Endothelial cell of umbilical vein (primary cell): ENCODE data around the gene DLGAP1. TPM values are rescaled to one million over a fixed set of nuclear protein-coding genes. Genes with fewer than 3 reads are reported as not detected.

Experiments used
- BruUV-seq: library from RNA; stranded (reverse); fragments of 400-500 nt; replicated peaks from 2 replicates; lab custom pipeline; 2021; lab: Mats Ljungman, UMichigan
- CTCF ChIA-PET: fragments of 300-600, 350-600 bp; sonication (Branson Sonifier 250); formaldehyde crosslinking; loops from one replicate; lab custom pipeline; 2021; ENCODE audit warnings: antibody characterized with exemption, inconsistent platforms; lab: Charles Lee
- POLR2A ChIA-PET: fragments of 300-600, 350-600 bp; sonication (Branson Sonifier 250); formaldehyde crosslinking; loops from one replicate; lab custom pipeline; 2021; ENCODE audit warnings: antibody characterized with exemption, inconsistent platforms; lab: Charles Lee
- DNase-seq: peaks from one replicate; pipeline ENCODE4 v3.0.0-alpha.2; 2011; ENCODE audit warnings: low read depth, low spot score
- FAIRE-seq: peaks from 2 replicates; lab custom pipeline; 2011; peaks lifted over from hg19 to GRCh38; lab: Jason Lieb, UNC
- H2AFZ ChIP-seq: 2 replicates; pipeline ENCODE4 v1.6.0; 2012; ENCODE audit warnings: low read depth, low read length, control low read depth, inconsistent platforms
- H3K27ac ChIP-seq: 2 replicates; pipeline ENCODE4 v1.5.1; 2011; ENCODE audit warnings: low read depth, mild to moderate bottlenecking, control low read depth, low read length, moderate library complexity; ENCODE audit not compliant: insufficient read depth
- H3K27me3 ChIP-seq, 2 experiments: 2 replicates each; pipeline versions ENCODE4 v1.6.0 to v1.6.1; 2011; ENCODE audit warnings: low read length in 2 of 2, mixed read lengths in 1 of 2; ENCODE audit not compliant: control insufficient read depth in 2 of 2, insufficient read depth in 2 of 2
- H3K36me3 ChIP-seq, 2 experiments: 2 replicates in 1 of 2; 3 replicates in 1 of 2; pipeline ENCODE4 v1.5.1; 2011; ENCODE audit warnings: low read length in 2 of 2, mild to moderate bottlenecking in 1 of 2, moderate library complexity in 1 of 2; ENCODE audit not compliant: control insufficient read depth in 2 of 2, insufficient read depth in 2 of 2; ENCODE audit errors: extremely low read depth in 1 of 2
- H3K4me1 ChIP-seq: 3 replicates; pipeline ENCODE4 v1.5.1; 2011; ENCODE audit warnings: mild to moderate bottlenecking, low read length; ENCODE audit not compliant: control insufficient read depth, insufficient read depth; ENCODE audit errors: extremely low read depth
- H3K4me2 ChIP-seq: 2 replicates; pipeline ENCODE4 v1.6.1; 2011; ENCODE audit warnings: low read length, control low read depth, mixed read lengths; ENCODE audit not compliant: insufficient read depth
- H3K4me3 ChIP-seq, 3 experiments: fragments of 200-600 bp in 1 of 3; sonication (generic), shearing (Covaris generic) in 1 of 3; replicated peaks in 1 of 3; 2 replicates each; pipeline ENCODE4 v1.5.1; 2011 to 2016; ENCODE audit warnings: control low read depth in 3 of 3, low read length in 3 of 3, mild to moderate bottlenecking in 2 of 3, inconsistent platforms in 1 of 3, low read depth in 1 of 3, moderate library complexity in 1 of 3; ENCODE audit not compliant: insufficient read depth in 1 of 3
- H3K79me2 ChIP-seq: 2 replicates; pipeline ENCODE4 v1.6.0; 2012; ENCODE audit warnings: low read length, inconsistent platforms; ENCODE audit not compliant: control insufficient read depth, insufficient read depth
- H3K9ac ChIP-seq: replicated peaks from 2 replicates; pipeline ENCODE3; 2011; ENCODE audit warnings: low read length, control low read depth; ENCODE audit not compliant: insufficient read depth; ENCODE audit errors: extremely low read depth
- H3K9me1 ChIP-seq: replicated peaks from 3 replicates; pipeline ENCODE4 v1.6.0; 2011; ENCODE audit warnings: mild to moderate bottlenecking, low read length; ENCODE audit not compliant: control insufficient read depth, insufficient read depth; ENCODE audit errors: extremely low read depth
- H3K9me3 ChIP-seq: replicated peaks from 2 replicates; pipeline ENCODE4 v1.5.1; 2012; ENCODE audit warnings: low read length, inconsistent platforms; ENCODE audit not compliant: control insufficient read depth, insufficient read depth
- H4K20me1 ChIP-seq: replicated peaks from 2 replicates; pipeline ENCODE3; 2011; ENCODE audit warnings: mild to moderate bottlenecking, low read length; ENCODE audit not compliant: control insufficient read depth, insufficient read depth; ENCODE audit errors: extremely low read depth
- CTCF ChIP-seq, 2 donors: IDR thresholded peaks; 1 replicate in 1 of 2; 2 replicates in 1 of 2; pipeline ENCODE4 v1.5.1; 2011; ENCODE audit warnings: low read length in 2 of 2, mild to moderate bottlenecking in 2 of 2, moderate library complexity in 2 of 2, control low read depth in 1 of 2, inconsistent platforms in 1 of 2, low read depth in 1 of 2; ENCODE audit not compliant: insufficient read depth in 1 of 2; ENCODE audit errors: extremely low read depth in 1 of 2
- EZH2 ChIP-seq: IDR thresholded peaks from 2 replicates; pipeline ENCODE4 v1.6.1; 2012; ENCODE audit warnings: borderline replicate concordance, low read depth, mild to moderate bottlenecking, moderate library complexity, low read length, inconsistent platforms; ENCODE audit not compliant: severe bottlenecking
- FOS ChIP-seq: IDR thresholded peaks from 2 replicates; pipeline ENCODE4 v1.6.1; 2011; ENCODE audit warnings: mild to moderate bottlenecking, low read length, moderate library complexity, borderline replicate concordance; ENCODE audit not compliant: insufficient read depth
- GATA2 ChIP-seq: IDR thresholded peaks from 2 replicates; pipeline ENCODE4 v1.7.0; 2011; ENCODE audit warnings: low read depth, mild to moderate bottlenecking, moderate library complexity, mixed read lengths, low read length; ENCODE audit not compliant: insufficient read length, insufficient read depth
- JUN ChIP-seq: IDR thresholded peaks from 2 replicates; pipeline ENCODE4 v1.6.1; 2011; ENCODE audit warnings: borderline replicate concordance, low read depth; ENCODE audit not compliant: insufficient read length, insufficient read depth
- MAX ChIP-seq: IDR thresholded peaks from 2 replicates; pipeline ENCODE4 v1.6.1; 2011; ENCODE audit not compliant: insufficient read depth, insufficient read length
- MYC ChIP-seq: IDR thresholded peaks from one replicate; pipeline ENCODE4 v1.6.1; 2011; ENCODE audit warnings: mild to moderate bottlenecking, low read depth, low read length
- POLR2A ChIP-seq: IDR thresholded peaks from 2 replicates; pipeline ENCODE4 v1.6.1; 2012; ENCODE audit warnings: low read depth, mild to moderate bottlenecking, control low read depth, low read length
- POLR2AphosphoS5 ChIP-seq: IDR thresholded peaks from 2 replicates; pipeline ENCODE4 v1.6.1; 2012; ENCODE audit warnings: low read depth, mild to moderate bottlenecking, control low read depth, low read length, moderate library complexity; ENCODE audit not compliant: insufficient read depth
- dilution Hi-C: fragments of 300-500 bp; cut with MboI; formaldehyde crosslinking; loops from one replicate; pipeline ENCODE4 v1.15.0; 2019; ENCODE audit warnings: low sequenced_read_pairs; ENCODE audit not compliant: extremely low pct_ligation_motif_present
- intact Hi-C: fragments of 100-400 bp; cut with micrococcal nuclease; formaldehyde crosslinking; loops from one replicate; pipeline ENCODE4 v1.10.0; 2022
- polyA plus RNA-seq, 4 experiments: library from polyadenylated mRNA; depleted of rRNA in 3 of 4; stranded (reverse) in 3 of 4; unstranded in 1 of 4; fragments of >200 nt; gene quantifications; 2 replicates each; pipeline versions ENCODE4 v1.2.1 to v1.2.3, GENCODE V29; 2011 to 2012; ENCODE audit warnings: missing spikeins in 1 of 4
- total RNA-seq: library from RNA; stranded (reverse); gene quantifications from 2 replicates; pipeline ENCODE4 v1.2.3, GENCODE V29; 2021

The DLGAP1 gene
- total and polyA plus RNA-seq, 2 donors (not counting 3 experiments of a cell fraction or from before 2014, with no cell fraction given): 0.04 TPM; not detected in 1

- H3K9ac ChIP-seq: no peak overlapping the region
- no peak overlapping the region for H3K27ac ChIP-seq
- no peak overlapping the region for H3K4me2 ChIP-seq
- dilution Hi-C loops: no loop called here
- H4K20me1 ChIP-seq: no peaks in the 10 kb centered on the region
- no peak overlapping the region for H3K4me3 ChIP-seq
- no TSS peak for BruUV-seq
- H3K79me2 ChIP-seq: peaks cover 17% of the 10 kb centered on the region
- CTCF ChIA-PET: interaction anchor here (1.2 to 1.4 kb wide), 2 partner anchors 16 kb away, joined by 4 read pairs; no protein-coding TSS in a partner anchor
- H3K9me1 ChIP-seq: no peaks in the 10 kb centered on the region
- no peak for DNase-seq
- no peaks in the 10 kb centered on the region for H3K9me3 ChIP-seq
- no peak overlapping the region for H2AFZ ChIP-seq
- no peaks in the 10 kb centered on the region for H3K27me3 ChIP-seq
- POLR2A ChIA-PET: no interaction called here
- intact Hi-C loops: no loop called here
- H3K4me1 ChIP-seq: peaks cover 17% of the 10 kb centered on the region
- FAIRE-seq: no peak
- no peak for TF ChIP-seq MAX
- TF ChIP-seq GATA2: no peak
- no peak for TF ChIP-seq FOS
- no peak for TF ChIP-seq JUN
- no peak for TF ChIP-seq POLR2AphosphoS5
- no peak for TF ChIP-seq CTCF (IDR thresholded peaks at IDR 0.05; ENCODE audit: extremely low read depth in 1 of 2, insufficient read depth in 1 of 2, low read depth in 1 of 2, low read length in 2 of 2)
- no peak for TF ChIP-seq EZH2
- TF ChIP-seq POLR2A: no peak
- no peak for TF ChIP-seq MYC
- H3K36me3 ChIP-seq: no peaks in the 10 kb centered on the region
Observed at GRCh38 chr18:3610188-3610708, 844.9 kb downstream of the DLGAP1 start.
